Endothelial cell (in vitro differentiated cells): ENCODE results near the gene CDKAL1. TPM values are rescaled to one million over a fixed set of nuclear protein-coding genes. Genes with fewer than 3 reads are reported as not detected.

ENCODE experiments used
- DNase-seq: peaks from one replicate; pipeline ENCODE4 v3.0.0; 2021; ENCODE audit warnings: low spot score
- H3K27ac Mint-ChIP-seq: one replicate; pipeline ENCODE4 v1.8.0; 2021; ENCODE audit warnings: mixed read lengths, inconsistent platforms; ENCODE audit not compliant: unreplicated experiment
- H3K27me3 Mint-ChIP-seq: one replicate; pipeline ENCODE4 v1.8.0; 2021; ENCODE audit warnings: mild to moderate bottlenecking, moderate library complexity, mixed read lengths, inconsistent platforms; ENCODE audit not compliant: unreplicated experiment
- H3K36me3 Mint-ChIP-seq: one replicate; pipeline ENCODE4 v1.8.0; 2021; ENCODE audit warnings: mild to moderate bottlenecking, low read depth, mixed read lengths, inconsistent platforms; ENCODE audit not compliant: unreplicated experiment
- H3K4me1 Mint-ChIP-seq: one replicate; pipeline ENCODE4 v1.8.0; 2021; ENCODE audit warnings: mild to moderate bottlenecking, mixed read lengths, inconsistent platforms; ENCODE audit not compliant: unreplicated experiment
- H3K4me3 Mint-ChIP-seq: one replicate; pipeline ENCODE4 v1.8.0; 2021; ENCODE audit warnings: mild to moderate bottlenecking, mixed read lengths, inconsistent platforms; ENCODE audit not compliant: unreplicated experiment
- H3K9me3 Mint-ChIP-seq: one replicate; pipeline ENCODE4 v1.8.0; 2021; ENCODE audit warnings: mixed read lengths, inconsistent platforms; ENCODE audit not compliant: unreplicated experiment
- total RNA-seq: library from RNA; stranded (reverse); fragmentation: NEBNext Ultra II Directional; extraction: Animal tissue kit (Norgen Biotek cat#: 25700); gene quantifications from one replicate; pipeline ENCODE4 v1.2.1, GENCODE V29; 2021; ENCODE audit not compliant: unreplicated experiment
- TF ChIP-seq, protein P1 (sequence below): fragments of 200-600 bp; sonication (generic); IDR thresholded peaks from one replicate; pipeline ENCODE4 v1.5.0; 2021; ENCODE audit warnings: antibody characterized with exemption; ENCODE audit not compliant: unreplicated experiment

Gene CDKAL1
- total RNA-seq, 1 donor from 2014 or later, result 43.9 TPM

DNA sequence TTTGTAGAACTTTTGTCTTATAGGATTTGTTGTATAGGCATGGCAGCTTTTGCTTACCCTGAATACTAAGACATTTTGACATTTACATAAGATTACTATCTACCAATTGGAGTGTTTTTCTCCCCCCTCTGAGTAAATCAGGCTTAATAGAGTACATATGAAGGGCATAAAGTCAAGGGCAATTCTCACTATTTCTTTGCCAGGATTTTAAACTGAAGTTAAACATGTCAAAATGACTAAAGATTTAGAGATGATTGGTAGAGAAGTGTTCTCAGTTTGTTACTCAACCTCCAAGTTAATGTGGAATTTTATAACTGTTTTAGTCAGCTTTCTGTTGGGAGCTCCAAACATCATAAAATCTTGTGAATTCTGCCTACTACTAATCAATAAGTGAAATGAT, 157.8 kb downstream of the CDKAL1 start:
- no peak overlapping the region for H3K27ac Mint-ChIP-seq
- H3K36me3 Mint-ChIP-seq, result no peaks in the 10 kb centered on the region
- H3K4me3 Mint-ChIP-seq, result no peak overlapping the region
- no peaks in the 10 kb centered on the region for H3K4me1 Mint-ChIP-seq
- TF ChIP-seq, protein P1, sequence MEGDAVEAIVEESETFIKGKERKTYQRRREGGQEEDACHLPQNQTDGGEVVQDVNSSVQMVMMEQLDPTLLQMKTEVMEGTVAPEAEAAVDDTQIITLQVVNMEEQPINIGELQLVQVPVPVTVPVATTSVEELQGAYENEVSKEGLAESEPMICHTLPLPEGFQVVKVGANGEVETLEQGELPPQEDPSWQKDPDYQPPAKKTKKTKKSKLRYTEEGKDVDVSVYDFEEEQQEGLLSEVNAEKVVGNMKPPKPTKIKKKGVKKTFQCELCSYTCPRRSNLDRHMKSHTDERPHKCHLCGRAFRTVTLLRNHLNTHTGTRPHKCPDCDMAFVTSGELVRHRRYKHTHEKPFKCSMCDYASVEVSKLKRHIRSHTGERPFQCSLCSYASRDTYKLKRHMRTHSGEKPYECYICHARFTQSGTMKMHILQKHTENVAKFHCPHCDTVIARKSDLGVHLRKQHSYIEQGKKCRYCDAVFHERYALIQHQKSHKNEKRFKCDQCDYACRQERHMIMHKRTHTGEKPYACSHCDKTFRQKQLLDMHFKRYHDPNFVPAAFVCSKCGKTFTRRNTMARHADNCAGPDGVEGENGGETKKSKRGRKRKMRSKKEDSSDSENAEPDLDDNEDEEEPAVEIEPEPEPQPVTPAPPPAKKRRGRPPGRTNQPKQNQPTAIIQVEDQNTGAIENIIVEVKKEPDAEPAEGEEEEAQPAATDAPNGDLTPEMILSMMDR, result no peak
- no peak for DNase-seq
- no peaks in the 10 kb centered on the region for H3K27me3 Mint-ChIP-seq
- no peaks in the 10 kb centered on the region for H3K9me3 Mint-ChIP-seq

DNA sequence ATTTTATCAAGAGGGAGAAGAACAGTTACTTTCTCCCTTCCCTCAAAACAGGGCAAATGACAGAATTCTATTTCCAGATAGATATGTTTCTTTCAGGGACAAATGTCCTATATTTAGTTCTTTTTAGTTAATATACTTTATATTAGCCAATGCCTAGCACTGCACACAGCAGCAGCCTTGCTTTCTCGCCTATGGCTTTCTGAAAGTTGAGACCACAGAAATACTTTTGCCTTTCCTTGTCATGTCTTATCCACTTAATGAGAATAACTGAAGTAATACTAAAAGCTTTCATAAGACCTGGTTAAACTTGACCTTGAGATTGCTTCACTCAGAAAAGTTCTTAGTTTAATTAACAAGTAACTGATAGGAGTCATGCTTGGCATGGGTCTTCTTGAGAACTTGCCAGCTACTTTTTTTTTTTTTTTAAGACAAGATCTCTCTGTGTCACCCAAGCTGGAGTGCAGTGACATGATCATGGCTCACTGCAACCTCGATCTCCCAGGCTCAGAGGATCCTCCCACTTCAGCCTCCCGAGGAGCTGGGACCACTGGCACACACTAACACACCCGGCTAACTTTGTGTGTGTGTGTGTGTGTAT, 159.3 kb downstream of the CDKAL1 start:
- TF ChIP-seq, protein P1, result no peak
- DNase-seq, result no peak

DNA sequence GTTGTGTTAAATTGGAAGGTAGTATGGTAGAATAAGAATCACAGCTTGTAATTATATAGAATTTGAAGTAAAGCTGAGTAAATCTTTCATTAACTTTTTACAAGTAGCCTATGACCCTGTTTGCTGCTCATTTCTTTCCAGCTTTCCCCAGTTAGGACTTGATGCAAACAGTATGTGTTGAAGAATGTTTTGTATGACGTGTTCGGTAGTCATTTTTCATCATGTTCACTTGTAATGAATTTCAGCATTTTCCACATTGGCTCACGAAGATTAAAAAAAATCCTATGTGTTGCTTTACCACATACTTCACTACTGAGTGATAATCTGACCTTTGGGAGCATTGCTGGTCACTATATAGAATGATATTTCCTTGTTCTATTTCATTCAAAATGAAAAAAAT, 162.4 kb downstream of the CDKAL1 start:
- H3K4me1 Mint-ChIP-seq, result no peaks in the 10 kb centered on the region
- H3K4me3 Mint-ChIP-seq, result no peak overlapping the region
- no peak for DNase-seq
- no peak overlapping the region for H3K27ac Mint-ChIP-seq
- no peaks in the 10 kb centered on the region for H3K27me3 Mint-ChIP-seq
- TF ChIP-seq, protein P1, result no peak
- H3K9me3 Mint-ChIP-seq, result no peaks in the 10 kb centered on the region
- H3K36me3 Mint-ChIP-seq, result no peaks in the 10 kb centered on the region

More for the DNA sequence above, 159.3 kb downstream of the CDKAL1 start:
- no peaks in the 10 kb centered on the region for H3K27me3 Mint-ChIP-seq
- H3K4me3 Mint-ChIP-seq, result no peak overlapping the region
- no peaks in the 10 kb centered on the region for H3K9me3 Mint-ChIP-seq
- H3K27ac Mint-ChIP-seq, result no peak overlapping the region
- no peaks in the 10 kb centered on the region for H3K36me3 Mint-ChIP-seq
- H3K4me1 Mint-ChIP-seq, result no peaks in the 10 kb centered on the region

DNA sequence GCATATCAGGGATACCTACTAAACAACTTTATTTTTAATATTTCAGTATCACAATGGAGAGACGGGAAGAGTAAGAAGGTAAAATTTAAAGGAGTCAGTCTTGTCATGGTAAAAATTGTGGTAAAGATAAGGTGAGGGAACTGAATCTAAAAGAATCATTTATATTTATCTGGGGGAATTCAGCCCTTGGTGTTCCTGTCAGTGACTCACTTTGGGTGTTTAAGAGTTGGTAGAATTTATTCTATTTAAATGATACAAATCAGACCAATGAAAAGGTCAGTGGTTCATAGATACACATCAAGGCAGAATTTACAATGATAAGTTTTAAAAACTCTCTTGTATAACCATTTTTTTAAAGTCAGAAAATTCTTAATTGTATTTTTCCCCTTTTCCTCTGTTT, 164.4 kb downstream of the CDKAL1 start:
- H3K9me3 Mint-ChIP-seq, result no peaks in the 10 kb centered on the region
- no peaks in the 10 kb centered on the region for H3K27me3 Mint-ChIP-seq
- H3K4me1 Mint-ChIP-seq, result no peaks in the 10 kb centered on the region
- H3K27ac Mint-ChIP-seq, result no peak overlapping the region
- H3K4me3 Mint-ChIP-seq, result no peak overlapping the region
- TF ChIP-seq, protein P1, result no peak
- DNase-seq, result no peak
- H3K36me3 Mint-ChIP-seq, result no peaks in the 10 kb centered on the region

DNA sequence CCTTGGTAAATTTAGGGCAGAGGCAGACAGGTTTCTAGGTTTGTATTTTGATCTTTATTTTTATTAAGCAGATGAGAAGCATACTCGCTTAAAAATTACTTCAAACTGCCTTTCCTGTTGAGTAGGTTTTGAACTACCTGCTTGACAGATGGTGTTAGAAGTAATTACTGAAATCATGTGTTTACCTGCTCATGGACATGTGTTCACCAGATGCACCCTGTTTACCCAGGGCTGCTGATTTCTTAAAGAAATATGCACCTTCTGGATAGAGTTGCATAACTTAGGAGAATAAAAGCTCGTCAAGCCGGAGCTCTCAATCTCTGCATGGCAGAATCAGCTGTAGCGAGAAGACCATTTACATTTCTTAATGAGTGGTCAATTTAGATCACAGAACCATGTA, 165.1 kb downstream of the CDKAL1 start:
- H3K27me3 Mint-ChIP-seq, result no peaks in the 10 kb centered on the region
- H3K4me3 Mint-ChIP-seq, result no peak overlapping the region
- H3K36me3 Mint-ChIP-seq, result no peaks in the 10 kb centered on the region
- no peak overlapping the region for H3K27ac Mint-ChIP-seq
- no peak for DNase-seq
- peaks cover 4% of the 10 kb centered on the region for H3K4me1 Mint-ChIP-seq
- TF ChIP-seq, protein P1, result no peak
- H3K9me3 Mint-ChIP-seq, result no peaks in the 10 kb centered on the region
